Measurements from ENCODE around the gene STRN3.
"Not testable (repeated sequence)": the region's sequence is repeated elsewhere in the genome, so short reads cannot be mapped to it uniquely, and the experiment has no call there.

The STRN3 gene

GRCh38 chr14:31026077-31026449 lies at the start of gene STRN3:
STRN3 (minus strand) TSS chr14:31026379; CDS start chr14:31026185, 194 bp downstream.
- Mint-ChIP-seq H3K9me3 (ENCODE audit: low read depth) (no peaks in the 10 kb centered on the region), H3K27ac (peak within 1 kb of the TSS; percentile 97), H3K4me3 (peak within 1 kb of the TSS; percentile 99), H3K27me3 (no peaks in the 10 kb centered on the region), H3K4me1 (ENCODE audit: low read depth) (peaks cover 54% of the 10 kb centered on the region), H3K36me3 (peaks cover 4% of the 10 kb centered on the region)

- no peaks in the 10 kb centered on the region for H3K4me1 Mint-ChIP-seq (ENCODE audit: low read depth)
- peaks cover 18% of the 10 kb centered on the region for H3K36me3 Mint-ChIP-seq
- no peak overlapping the region for H3K4me3 Mint-ChIP-seq
These were observed 49.0 kb upstream of the STRN3 start for GRCh38 chr14:31075144-31075543.

GRCh38 chr14:31071151-31071550 lies 45.0 kb upstream of the STRN3 start:
- no peaks in the 10 kb centered on the region for H3K27me3 Mint-ChIP-seq
- no peak overlapping the region for H3K4me3 Mint-ChIP-seq
- no peaks in the 10 kb centered on the region for H3K4me1 Mint-ChIP-seq (ENCODE audit: low read depth)
- H3K27ac Mint-ChIP-seq = no peak overlapping the region
- peaks cover 4% of the 10 kb centered on the region for H3K9me3 Mint-ChIP-seq (ENCODE audit: low read depth)
- peaks cover 16% of the 10 kb centered on the region for H3K36me3 Mint-ChIP-seq

More at GRCh38 chr14:31075144-31075543, 49.0 kb upstream of the STRN3 start:
- peaks cover 4% of the 10 kb centered on the region for H3K9me3 Mint-ChIP-seq (ENCODE audit: low read depth)
- no peak overlapping the region for H3K27ac Mint-ChIP-seq
- no peaks in the 10 kb centered on the region for H3K27me3 Mint-ChIP-seq

- H3K36me3 Mint-ChIP-seq = peaks cover 13% of the 10 kb centered on the region
- no peak overlapping the region for H3K27ac Mint-ChIP-seq
- H3K4me3 Mint-ChIP-seq = no peak overlapping the region
- H3K9me3 Mint-ChIP-seq (ENCODE audit: low read depth) = peaks cover 4% of the 10 kb centered on the region
- H3K4me1 Mint-ChIP-seq (ENCODE audit: low read depth) = no peaks in the 10 kb centered on the region
- H3K27me3 Mint-ChIP-seq = no peaks in the 10 kb centered on the region
These were observed 44.3 kb upstream of the STRN3 start for GRCh38 chr14:31070431-31070830.

GRCh38 chr14:31069343-31069742 lies 43.2 kb upstream of the STRN3 start:
- Mint-ChIP-seq H3K27ac (no peak overlapping the region), H3K4me3 (no peak overlapping the region), H3K9me3 (ENCODE audit: low read depth) (no peaks in the 10 kb centered on the region), H3K27me3 (no peaks in the 10 kb centered on the region), H3K4me1 (ENCODE audit: low read depth) (no peaks in the 10 kb centered on the region), H3K36me3 (peaks cover 7% of the 10 kb centered on the region)

GRCh38 chr14:31068235-31068634 lies 42.1 kb upstream of the STRN3 start:
- H3K36me3 Mint-ChIP-seq = peaks cover 7% of the 10 kb centered on the region
- no peaks in the 10 kb centered on the region for H3K4me1 Mint-ChIP-seq (ENCODE audit: low read depth)
- H3K27ac Mint-ChIP-seq = no peak overlapping the region
- no peak overlapping the region for H3K4me3 Mint-ChIP-seq
- no peaks in the 10 kb centered on the region for H3K9me3 Mint-ChIP-seq (ENCODE audit: low read depth)
- H3K27me3 Mint-ChIP-seq = no peaks in the 10 kb centered on the region

GRCh38 chr14:31062908-31063307 lies 36.7 kb upstream of the STRN3 start:
- not testable (repeated sequence) for H3K4me3 Mint-ChIP-seq; H3K4me1 Mint-ChIP-seq (ENCODE audit: low read depth); H3K27ac Mint-ChIP-seq; H3K36me3 Mint-ChIP-seq; H3K9me3 Mint-ChIP-seq (ENCODE audit: low read depth); H3K27me3 Mint-ChIP-seq

GRCh38 chr14:31060253-31060875 lies 34.2 kb upstream of the STRN3 start:
- Mint-ChIP-seq H3K27ac (no peak overlapping the region), H3K9me3 (ENCODE audit: low read depth) (no peaks in the 10 kb centered on the region), H3K27me3 (no peaks in the 10 kb centered on the region), H3K4me3 (no peak overlapping the region), H3K4me1 (ENCODE audit: low read depth) (peaks cover 12% of the 10 kb centered on the region), H3K36me3 (peaks cover 2% of the 10 kb centered on the region)

- H3K27me3 Mint-ChIP-seq = no peaks in the 10 kb centered on the region
- no peak overlapping the region for H3K27ac Mint-ChIP-seq
- peaks cover 13% of the 10 kb centered on the region for H3K4me1 Mint-ChIP-seq (ENCODE audit: low read depth)
- peaks cover 2% of the 10 kb centered on the region for H3K36me3 Mint-ChIP-seq
- H3K9me3 Mint-ChIP-seq (ENCODE audit: low read depth) = no peaks in the 10 kb centered on the region
- H3K4me3 Mint-ChIP-seq = no peak overlapping the region
These were observed 33.2 kb upstream of the STRN3 start for GRCh38 chr14:31059152-31059924.

GRCh38 chr14:31057701-31058364 lies 31.7 kb upstream of the STRN3 start:
- H3K9me3 Mint-ChIP-seq (ENCODE audit: low read depth) = no peaks in the 10 kb centered on the region
- H3K27me3 Mint-ChIP-seq = no peaks in the 10 kb centered on the region
- H3K27ac Mint-ChIP-seq = no peak overlapping the region
- peaks cover 4% of the 10 kb centered on the region for H3K36me3 Mint-ChIP-seq
- H3K4me3 Mint-ChIP-seq = no peak overlapping the region
- H3K4me1 Mint-ChIP-seq (ENCODE audit: low read depth) = peaks cover 13% of the 10 kb centered on the region

- Mint-ChIP-seq H3K27me3 (no peaks in the 10 kb centered on the region), H3K9me3 (ENCODE audit: low read depth) (no peaks in the 10 kb centered on the region), H3K4me3 (no peak overlapping the region), H3K4me1 (ENCODE audit: low read depth) (peaks cover 13% of the 10 kb centered on the region), H3K36me3 (peaks cover 4% of the 10 kb centered on the region), H3K27ac (no peak overlapping the region)
These were observed 30.9 kb upstream of the STRN3 start for GRCh38 chr14:31057035-31057434.

- H3K27me3 Mint-ChIP-seq; H3K4me1 Mint-ChIP-seq (ENCODE audit: low read depth); H3K27ac Mint-ChIP-seq; H3K4me3 Mint-ChIP-seq; H3K36me3 Mint-ChIP-seq; H3K9me3 Mint-ChIP-seq (ENCODE audit: low read depth): not testable (repeated sequence)
These were observed 26.9 kb upstream of the STRN3 start for GRCh38 chr14:31052905-31053586.

GRCh38 chr14:31051511-31051910 lies 25.3 kb upstream of the STRN3 start:
- no peak overlapping the region for H3K27ac Mint-ChIP-seq
- H3K9me3 Mint-ChIP-seq (ENCODE audit: low read depth) = no peaks in the 10 kb centered on the region
- no peak overlapping the region for H3K4me3 Mint-ChIP-seq
- H3K27me3 Mint-ChIP-seq = no peaks in the 10 kb centered on the region
- peaks cover 5% of the 10 kb centered on the region for H3K4me1 Mint-ChIP-seq (ENCODE audit: low read depth)
- H3K36me3 Mint-ChIP-seq = peaks cover 5% of the 10 kb centered on the region

- H3K9me3 Mint-ChIP-seq (ENCODE audit: low read depth) = no peaks in the 10 kb centered on the region
- H3K27ac Mint-ChIP-seq = no peak overlapping the region
- H3K27me3 Mint-ChIP-seq = no peaks in the 10 kb centered on the region
- peaks cover 8% of the 10 kb centered on the region for H3K36me3 Mint-ChIP-seq
- peaks cover 5% of the 10 kb centered on the region for H3K4me1 Mint-ChIP-seq (ENCODE audit: low read depth)
- no peak overlapping the region for H3K4me3 Mint-ChIP-seq
These were observed 24.8 kb upstream of the STRN3 start for GRCh38 chr14:31051023-31051422.

- Mint-ChIP-seq H3K27ac (no peak overlapping the region), H3K9me3 (ENCODE audit: low read depth) (no peaks in the 10 kb centered on the region), H3K4me3 (no peak overlapping the region), H3K36me3 (peaks cover 6% of the 10 kb centered on the region), H3K4me1 (ENCODE audit: low read depth) (peaks cover 4% of the 10 kb centered on the region), H3K27me3 (no peaks in the 10 kb centered on the region)
These were observed 21.3 kb upstream of the STRN3 start for GRCh38 chr14:31047503-31047902.
